GM19463 (cell line): ENCODE results near the gene SLC41A3.

ENCODE experiments used
- ATAC-seq: cut with Tn5 transposase; IDR thresholded peaks from one replicate; pipeline ENCODE4 v1.9.1; 2021; ENCODE audit warnings: mild to moderate bottlenecking, moderate library complexity; ENCODE audit not compliant: unreplicated experiment

Gene SLC41A3

GRCh38 chr3:126083913-126084767, at the start of gene SLC41A3:
SLC41A3 (minus strand) TSS chr3:126084124; CDS start chr3:126068219, 15,905 bp downstream.
- peak; percentile 97 for ATAC-seq

GRCh38 chr3:126133606-126134005, 49.7 kb upstream of the SLC41A3 start:
- no peak for ATAC-seq

- ATAC-seq = no peak
Observed at GRCh38 chr3:126132751-126133511, 49.0 kb upstream of the SLC41A3 start.

- ATAC-seq = no peak
Observed at GRCh38 chr3:126131881-126132750, 48.2 kb upstream of the SLC41A3 start.

- ATAC-seq = no peak
Observed at GRCh38 chr3:126130981-126131745, 47.2 kb upstream of the SLC41A3 start.

GRCh38 chr3:126130081-126130855, 46.3 kb upstream of the SLC41A3 start:
- ATAC-seq = no peak

GRCh38 chr3:126129398-126129891, 45.5 kb upstream of the SLC41A3 start:
- no peak for ATAC-seq

- ATAC-seq = no peak
Observed at GRCh38 chr3:126128504-126129397, 44.8 kb upstream of the SLC41A3 start.

GRCh38 chr3:126127904-126128303, 44.0 kb upstream of the SLC41A3 start:
- ATAC-seq = no peak

GRCh38 chr3:126127452-126127851, 43.5 kb upstream of the SLC41A3 start:
- no peak for ATAC-seq

- ATAC-seq = no peak
Observed at GRCh38 chr3:126126811-126127431, 43.0 kb upstream of the SLC41A3 start.

GRCh38 chr3:126126286-126126685, 42.4 kb upstream of the SLC41A3 start:
- ATAC-seq = no peak

GRCh38 chr3:126125781-126126251, 41.9 kb upstream of the SLC41A3 start:
- no peak for ATAC-seq

GRCh38 chr3:126125341-126125740, 41.4 kb upstream of the SLC41A3 start:
- no peak for ATAC-seq

- no peak for ATAC-seq
Observed at GRCh38 chr3:126124896-126125295, 41.0 kb upstream of the SLC41A3 start.

GRCh38 chr3:126124148-126124868, 40.4 kb upstream of the SLC41A3 start:
- ATAC-seq = no peak

- ATAC-seq = no peak
Observed at GRCh38 chr3:126121632-126122031, 37.7 kb upstream of the SLC41A3 start.
